Measurements from ENCODE around the gene OSR1.

OSR1 gene

GRCh38 chr2:19357402-19358241 lies 801 bp downstream of the OSR1 start:
- no peak for DNase-seq

GRCh38 chr2:19356545-19357401 lies 1.6 kb downstream of the OSR1 start:
- DNase-seq = no peak

- DNase-seq = no peak
Observed at GRCh38 chr2:19355931-19356544, 2.4 kb downstream of the OSR1 start.

GRCh38 chr2:19355416-19355821 lies 3.0 kb downstream of the OSR1 start:
- no peak for DNase-seq

- DNase-seq = no peak
Observed at GRCh38 chr2:19355014-19355405, 3.4 kb downstream of the OSR1 start.

- no peak for DNase-seq
Observed at GRCh38 chr2:19353721-19354050, 4.7 kb downstream of the OSR1 start.

- no peak for DNase-seq
Observed at GRCh38 chr2:19352946-19353720, 5.3 kb downstream of the OSR1 start.

GRCh38 chr2:19351899-19352697 lies 6.3 kb downstream of the OSR1 start:
- DNase-seq = no peak

DNA sequence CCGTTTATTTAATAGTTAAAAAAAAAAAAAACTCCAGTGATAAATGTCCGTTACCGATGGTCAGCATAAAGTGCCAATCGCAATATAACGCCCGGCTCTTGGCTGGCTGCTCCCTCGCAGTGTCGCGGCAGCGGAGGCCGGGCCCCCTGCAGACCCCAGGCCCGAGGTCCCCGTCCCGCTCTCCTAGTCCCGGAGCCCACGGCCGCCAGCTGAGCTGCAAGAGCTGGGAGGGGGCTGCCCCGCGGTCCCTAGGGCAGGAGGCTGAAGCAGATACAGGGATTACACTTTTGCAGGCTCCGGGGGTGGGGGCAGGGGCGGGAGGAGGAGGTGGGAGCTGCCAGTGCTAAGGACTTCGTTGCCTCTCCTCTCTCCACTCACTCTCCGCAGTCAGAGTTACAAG lies 6.9 kb downstream of the OSR1 start:
- DNase-seq = no peak

DNA sequence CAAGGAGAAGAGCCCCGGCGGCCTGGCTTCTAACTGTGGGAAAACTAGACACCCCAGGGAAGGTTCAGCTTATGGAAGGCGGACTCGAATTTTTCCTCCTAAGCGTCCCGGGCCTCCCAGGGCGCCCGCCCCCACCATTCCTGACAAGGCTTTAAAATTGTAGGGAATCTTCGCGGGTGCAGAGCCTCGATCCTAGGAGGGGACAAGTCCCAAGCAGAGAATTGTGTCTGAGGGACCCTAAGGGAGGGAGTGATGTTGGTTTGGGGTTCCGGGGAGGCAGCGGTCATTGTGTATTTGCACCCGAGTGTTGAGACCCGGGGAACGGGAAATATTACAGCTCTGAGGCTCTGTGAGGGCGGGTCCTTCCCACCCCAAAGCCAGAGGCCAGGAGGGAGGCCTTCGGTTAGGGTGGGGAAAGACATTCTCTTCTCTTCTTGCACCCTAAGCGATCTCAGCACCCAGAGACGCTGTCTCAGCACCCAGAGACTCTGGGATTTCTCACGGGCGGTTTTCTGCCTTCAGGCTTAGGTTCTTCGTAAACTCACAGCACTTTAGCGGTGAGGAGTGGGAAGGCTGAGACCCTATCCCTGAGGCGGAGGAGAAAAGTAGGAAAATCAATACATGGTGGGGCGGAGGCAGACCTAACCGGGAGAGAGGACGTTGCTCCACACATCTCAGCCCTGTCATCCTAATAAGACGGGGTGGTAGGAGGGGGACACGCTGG lies 7.6 kb downstream of the OSR1 start:
- no peak for DNase-seq

- DNase-seq = no peak
Observed at GRCh38 chr2:19349911-19350677, 8.3 kb downstream of the OSR1 start.

GRCh38 chr2:19348692-19349091 lies 9.7 kb downstream of the OSR1 start:
- no peak for DNase-seq

DNA sequence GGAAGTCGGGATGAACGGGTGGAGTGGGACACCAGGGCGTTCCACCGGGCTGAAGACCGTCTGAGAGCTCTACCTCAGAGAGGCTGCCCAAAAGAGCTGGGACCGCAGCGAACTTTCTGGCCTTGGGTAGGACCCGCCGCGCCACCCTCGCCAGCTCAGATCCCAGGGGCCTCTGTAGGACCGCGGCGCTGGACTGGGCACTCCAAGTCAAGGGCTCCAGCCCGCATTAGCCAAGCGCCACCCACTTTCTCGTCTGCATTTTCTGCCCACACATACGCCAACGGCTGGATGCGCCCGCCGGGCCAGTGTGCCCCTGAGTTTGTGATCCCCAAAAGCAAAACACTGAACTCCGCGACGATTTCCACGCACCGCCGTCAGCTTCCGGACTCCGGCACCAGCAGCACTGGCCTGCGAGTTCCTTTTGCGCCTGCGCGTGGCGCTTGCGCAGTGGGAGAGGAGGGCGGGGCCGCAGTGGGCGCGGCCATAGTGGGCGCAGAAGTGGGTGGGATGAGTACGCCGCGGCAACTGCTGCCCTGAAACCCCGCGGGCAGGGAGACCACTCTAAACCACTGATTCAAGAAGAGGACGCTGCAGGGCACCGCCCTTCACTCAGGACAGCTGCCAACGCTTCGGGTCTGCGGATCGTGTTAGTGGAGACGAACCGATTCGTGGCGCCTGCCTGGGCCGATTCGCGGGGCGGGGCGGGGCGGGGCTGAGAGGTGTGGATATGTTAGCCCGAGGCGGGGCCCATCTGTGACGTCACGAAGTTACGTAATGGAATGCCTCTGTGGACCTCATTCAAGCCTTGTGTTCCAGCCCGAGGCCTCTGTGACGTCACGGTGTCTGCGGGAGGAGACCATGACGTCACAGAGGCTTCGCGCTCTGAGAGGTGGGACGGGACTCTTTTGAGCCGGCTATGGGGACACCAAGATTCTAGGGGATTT lies 10.5 kb downstream of the OSR1 start:
- peak; percentile 84 for DNase-seq

DNA sequence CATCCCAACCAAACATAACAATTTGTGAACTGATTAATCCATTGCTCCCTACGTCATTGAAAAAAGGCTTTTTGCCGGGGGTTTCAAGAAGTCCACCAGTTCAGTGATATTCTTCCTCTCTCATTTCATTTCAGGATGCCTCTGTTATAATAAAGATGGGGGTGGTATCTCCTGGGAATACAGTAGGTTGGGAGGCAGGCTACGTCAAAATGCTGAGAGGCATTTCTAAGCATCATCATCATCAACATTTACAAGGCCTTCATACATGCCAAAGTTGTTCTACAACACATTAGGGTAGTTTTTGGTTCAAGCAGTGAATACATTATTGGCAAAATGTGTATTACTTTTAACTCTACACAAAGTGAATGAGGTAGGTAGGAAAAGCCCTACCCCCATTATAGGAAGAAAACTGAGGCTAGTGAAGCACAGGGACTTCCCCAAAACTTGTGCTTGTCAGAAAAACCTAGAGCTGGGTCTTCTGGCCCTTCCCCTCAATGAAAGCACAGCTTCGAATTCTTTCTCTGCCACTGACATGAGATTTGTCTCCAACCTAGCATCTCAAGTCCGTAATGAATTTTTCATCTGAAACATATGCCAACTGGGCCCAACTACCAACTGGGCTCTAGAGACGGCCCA lies 11.3 kb downstream of the OSR1 start:
- no peak for DNase-seq

GRCh38 chr2:19337742-19338141 lies 20.7 kb downstream of the OSR1 start:
- no peak for DNase-seq

- DNase-seq = no peak
Observed at GRCh38 chr2:19337202-19337601, 21.2 kb downstream of the OSR1 start.

GRCh38 chr2:19336781-19337180 lies 21.6 kb downstream of the OSR1 start:
- no peak for DNase-seq

GRCh38 chr2:19332503-19332902 lies 25.9 kb downstream of the OSR1 start:
- no peak for DNase-seq

DNA sequence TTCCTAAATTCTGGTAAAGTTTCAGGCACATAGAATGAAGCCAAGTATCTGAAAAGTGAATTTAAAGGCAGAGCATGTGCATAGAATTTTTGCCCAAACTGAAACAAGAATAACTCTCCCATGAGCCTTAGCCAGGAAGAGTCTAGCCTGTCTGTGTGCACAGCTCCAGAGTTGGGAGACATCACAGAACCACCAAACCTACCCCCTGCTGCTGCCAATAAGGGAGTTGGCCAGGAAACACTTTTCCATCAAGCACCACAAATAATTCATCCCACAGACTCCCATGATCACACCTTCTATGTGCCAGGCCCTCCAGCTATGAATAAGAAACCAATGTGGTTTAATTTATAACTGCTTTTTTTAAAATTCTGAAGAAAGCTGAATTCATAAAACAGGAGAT lies 27.0 kb downstream of the OSR1 start:
- no peak for DNase-seq
